Neuronal stem cell (in vitro differentiated cells): ENCODE results near the gene LRRC27.

ENCODE experiments used
- DNase-seq: peaks from one replicate; pipeline ENCODE4 v3.0.0-alpha.2; 2013; ENCODE audit warnings: low spot score
- H2AFZ ChIP-seq: one replicate; pipeline ENCODE4 v1.6.1; 2013; ENCODE audit warnings: mild to moderate bottlenecking, low read length, inconsistent platforms
- H2AK5ac ChIP-seq: 2 replicates; pipeline ENCODE4 v1.6.1; 2013; ENCODE audit warnings: low read depth, mild to moderate bottlenecking, inconsistent platforms, low read length, moderate library complexity, mixed read lengths
- H2BK120ac ChIP-seq: 2 replicates; pipeline ENCODE4 v1.6.1; 2013; ENCODE audit warnings: low read depth, mild to moderate bottlenecking, inconsistent platforms, low read length, moderate library complexity, mixed read lengths
- H2BK12ac ChIP-seq: one replicate; pipeline ENCODE4 v1.6.1; 2013; ENCODE audit warnings: low read length, inconsistent platforms
- H2BK15ac ChIP-seq: 2 replicates; pipeline ENCODE4 v1.6.1; 2013; ENCODE audit warnings: mild to moderate bottlenecking, low read length, inconsistent platforms, mixed read lengths
- H2BK5ac ChIP-seq: one replicate; pipeline ENCODE4 v1.6.1; 2013; ENCODE audit warnings: inconsistent platforms, mild to moderate bottlenecking, low read length, moderate library complexity
- H3K14ac ChIP-seq: one replicate; pipeline ENCODE4 v1.6.1; 2013; ENCODE audit warnings: low read length, inconsistent platforms
- H3K18ac ChIP-seq: 2 replicates; pipeline ENCODE4 v1.6.1; 2013; ENCODE audit warnings: low read length, inconsistent platforms
- H3K23ac ChIP-seq: 2 replicates; pipeline ENCODE4 v1.6.1; 2013; ENCODE audit warnings: low read depth, mild to moderate bottlenecking, mixed read lengths, low read length, inconsistent platforms; ENCODE audit not compliant: poor library complexity
- H3K27ac ChIP-seq: replicated peaks from 3 replicates; pipeline ENCODE4 v1.5.1; 2013; ENCODE audit warnings: low read length, inconsistent platforms
- H3K27me3 ChIP-seq, 3 experiments: 2 replicates each; pipeline ENCODE4 v1.6.1; 2013; ENCODE audit warnings: low read length in 3 of 3, mild to moderate bottlenecking in 2 of 3, inconsistent platforms in 1 of 3, low read depth in 1 of 3, mixed read lengths in 1 of 3, moderate library complexity in 1 of 3; ENCODE audit not compliant: control insufficient read depth in 3 of 3, insufficient read depth in 3 of 3
- H3K36me3 ChIP-seq, 2 donors: replicated peaks in 1 of 2; 2 replicates each; pipeline ENCODE4 v1.6.1; 2013; ENCODE audit warnings: low read length in 2 of 2; ENCODE audit not compliant: control insufficient read depth in 2 of 2, insufficient read depth in 2 of 2
- H3K4ac ChIP-seq: 2 replicates; pipeline ENCODE4 v1.6.1; 2013; ENCODE audit warnings: inconsistent platforms, mild to moderate bottlenecking, low read length, moderate library complexity
- H3K4me1 ChIP-seq, 2 donors: 1 replicate in 1 of 2; 2 replicates in 1 of 2; pipeline ENCODE4 v1.6.1; 2013; ENCODE audit warnings: low read length in 2 of 2, low read depth in 1 of 2; ENCODE audit not compliant: control insufficient read depth in 2 of 2, insufficient read depth in 1 of 2
- H3K4me2 ChIP-seq: one replicate; pipeline ENCODE4 v1.6.1; 2013; ENCODE audit warnings: mild to moderate bottlenecking, low read length, inconsistent platforms; ENCODE audit not compliant: insufficient read depth, poor library complexity, severe bottlenecking
- H3K4me3 ChIP-seq, 2 donors: 2 replicates each; pipeline ENCODE4 v1.5.1; 2013; ENCODE audit warnings: low read length in 2 of 2, mild to moderate bottlenecking in 2 of 2, inconsistent platforms in 1 of 2, moderate library complexity in 1 of 2
- H3K79me1 ChIP-seq: one replicate; pipeline ENCODE4 v1.6.1; 2013; ENCODE audit warnings: low read depth, mild to moderate bottlenecking, inconsistent platforms, low read length, moderate library complexity
- H3K9ac ChIP-seq: one replicate; pipeline ENCODE4 v1.6.1; 2013; ENCODE audit warnings: mild to moderate bottlenecking, low read depth, low read length, inconsistent platforms; ENCODE audit not compliant: poor library complexity
- H3K9me3 ChIP-seq, 2 donors: replicated peaks in 1 of 2; 2 replicates each; pipeline versions ENCODE3 to v1.6.1; 2013; ENCODE audit warnings: low read length in 2 of 2, mild to moderate bottlenecking in 2 of 2, inconsistent platforms in 1 of 2, low read depth in 1 of 2, mixed read lengths in 1 of 2, moderate library complexity in 1 of 2; ENCODE audit not compliant: control insufficient read depth in 2 of 2, insufficient read depth in 1 of 2
- H4K8ac ChIP-seq: one replicate; pipeline ENCODE4 v1.6.1; 2013; ENCODE audit warnings: low read depth, mild to moderate bottlenecking, inconsistent platforms, low read length, moderate library complexity
- H4K91ac ChIP-seq: one replicate; pipeline ENCODE4 v1.6.1; 2013; ENCODE audit warnings: low read length, low read depth, mild to moderate bottlenecking, inconsistent platforms; ENCODE audit not compliant: poor library complexity
- WGBS, 2 donors: extraction: QIAGEN DNeasy Blood & Tissue Kit; methylation state at CpG; one replicate each; pipeline ENCODE4 v1.1.7; 2013; ENCODE audit warnings: missing lambda C conversion rate in 2 of 2, mixed read lengths in 1 of 2; ENCODE audit not compliant: insufficient read length in 2 of 2, insufficient replicate concordance in 1 of 2; ENCODE audit errors: extremely low coverage in 2 of 2; 5-methylcytosine and 5-hydroxymethylcytosine counted together

LRRC27 gene

DNA sequence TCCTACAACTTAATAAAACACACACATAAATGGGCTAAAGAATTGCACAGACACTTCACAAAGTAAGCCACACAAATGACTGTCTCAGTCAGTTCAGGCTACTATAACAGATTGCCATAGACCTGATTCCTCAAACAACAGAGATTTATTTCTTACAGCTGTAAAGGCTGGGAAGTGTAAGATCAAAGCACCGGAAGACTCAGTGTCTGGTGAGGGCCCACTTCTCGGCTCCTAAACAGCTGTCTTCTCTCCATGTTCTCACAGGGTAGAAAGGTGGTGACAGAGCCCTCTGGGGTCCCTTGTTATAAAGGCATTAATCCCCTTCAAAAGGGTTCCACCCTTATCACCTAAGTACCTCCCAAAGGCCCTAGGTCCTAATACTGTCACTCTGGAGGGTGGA, 42.6 kb upstream of the LRRC27 start:
- Histone ChIP-seq H3K4me3 (no peak overlapping the region), H2BK12ac (no peak overlapping the region), H3K27ac (no peak overlapping the region), H3K14ac (no peak overlapping the region), H3K36me3 (no peaks in the 10 kb centered on the region), H4K8ac (no peak overlapping the region), H3K27me3 (no peaks in the 10 kb centered on the region), H2AFZ (no peak overlapping the region), H2BK15ac (no peak overlapping the region), H3K4ac (no peak overlapping the region), H3K9ac (no peak overlapping the region), H2AK5ac (no peak overlapping the region), H3K23ac (no peak overlapping the region), H3K79me1 (no peaks in the 10 kb centered on the region), H3K18ac (no peak overlapping the region), H2BK5ac (no peak overlapping the region), H2BK120ac (no peak overlapping the region), H3K9me3 (no peaks in the 10 kb centered on the region), H3K4me1 (peaks cover 12% of the 10 kb centered on the region in 2 donors), H3K4me2 (no peak overlapping the region), H4K91ac (no peak overlapping the region)
- WGBS, 2 donors: no CpG with 5 or more reads among the region's 2 CpGs
- no peak for DNase-seq

DNA sequence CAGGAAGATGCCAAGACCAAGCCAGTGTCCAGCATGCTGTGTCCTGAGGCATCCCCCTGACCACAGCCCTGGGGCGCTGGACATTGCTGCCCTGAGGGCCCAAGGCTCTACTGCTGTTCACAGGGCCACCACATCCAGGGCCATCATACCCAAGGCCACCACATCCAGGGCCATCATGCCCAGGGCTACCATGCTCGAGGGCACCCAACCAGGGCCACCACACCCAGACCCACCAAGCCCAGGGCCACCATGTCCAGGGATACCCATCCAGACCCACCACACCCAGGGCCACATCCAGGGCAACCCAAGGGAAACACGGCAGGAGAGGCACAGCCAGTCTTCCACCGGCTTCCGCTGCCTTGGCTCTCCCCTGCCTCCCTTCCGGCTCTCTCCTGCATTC, 41.4 kb upstream of the LRRC27 start:
- DNase-seq: no peak
- Histone ChIP-seq H2BK12ac (no peak overlapping the region), H3K9me3 (no peaks in the 10 kb centered on the region), H2AK5ac (no peak overlapping the region), H3K23ac (no peak overlapping the region), H3K4ac (no peak overlapping the region), H2BK15ac (no peak overlapping the region), H4K8ac (no peak overlapping the region), H2BK120ac (no peak overlapping the region), H3K18ac (no peak overlapping the region), H3K27me3 (no peaks in the 10 kb centered on the region), H3K27ac (no peak overlapping the region), H3K14ac (no peak overlapping the region), H3K9ac (no peak overlapping the region), H2AFZ (no peak overlapping the region), H3K4me3 (peak overlapping the region in 1 of 2 donors; percentile 15), H3K79me1 (no peaks in the 10 kb centered on the region), H3K36me3 (no peaks in the 10 kb centered on the region), H2BK5ac (no peak overlapping the region), H3K4me1 (peaks cover 12% of the 10 kb centered on the region in 2 donors), H3K4me2 (no peak overlapping the region), H4K91ac (no peak overlapping the region)
- no CpG with 5 or more reads among the region's 6 CpGs for WGBS, 2 donors

DNA sequence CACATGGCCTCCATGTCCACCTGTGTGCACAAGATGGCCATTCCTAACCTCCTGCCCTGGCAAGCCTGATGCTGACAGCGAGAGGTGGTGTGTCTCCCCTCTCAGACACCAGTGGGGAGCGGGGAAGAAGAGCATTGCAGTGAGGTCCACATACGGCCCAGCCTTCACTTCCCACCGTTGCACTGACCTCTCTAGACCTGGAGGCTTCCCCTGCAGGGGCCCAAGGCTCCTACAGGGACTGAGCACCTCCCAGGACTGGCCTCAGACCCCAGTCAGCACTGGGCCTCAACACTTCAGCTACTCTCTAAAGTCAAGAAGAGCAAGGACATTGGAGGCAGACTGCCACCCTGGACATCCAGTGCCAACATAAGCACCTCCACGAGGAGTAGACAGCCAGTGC, 40.2 kb upstream of the LRRC27 start:
- no peak overlapping the region for H3K4me3 ChIP-seq
- no peak for DNase-seq
- no peak overlapping the region for H2BK12ac ChIP-seq
- H2BK120ac ChIP-seq: no peak overlapping the region
- no peak overlapping the region for H3K23ac ChIP-seq
- no peaks in the 10 kb centered on the region for H3K79me1 ChIP-seq
- H3K27ac ChIP-seq: no peak overlapping the region
- H3K18ac ChIP-seq: no peak overlapping the region
- no peak overlapping the region for H4K91ac ChIP-seq
- H3K14ac ChIP-seq: no peak overlapping the region
- no peaks in the 10 kb centered on the region for H3K36me3 ChIP-seq
- no peak overlapping the region for H2BK15ac ChIP-seq
- no peak overlapping the region for H2AFZ ChIP-seq
- no peak overlapping the region for H2BK5ac ChIP-seq
- H3K4ac ChIP-seq: no peak overlapping the region
- H3K27me3 ChIP-seq: no peaks in the 10 kb centered on the region
- no peaks in the 10 kb centered on the region for H3K9me3 ChIP-seq
- H4K8ac ChIP-seq: no peak overlapping the region
- no peak overlapping the region for H3K4me2 ChIP-seq
- no peak overlapping the region for H2AK5ac ChIP-seq
- WGBS, 2 donors: no CpG with 5 or more reads among the region's 5 CpGs
- H3K4me1 ChIP-seq: peaks cover 12% of the 10 kb centered on the region in 2 donors
- H3K9ac ChIP-seq: no peak overlapping the region

DNA sequence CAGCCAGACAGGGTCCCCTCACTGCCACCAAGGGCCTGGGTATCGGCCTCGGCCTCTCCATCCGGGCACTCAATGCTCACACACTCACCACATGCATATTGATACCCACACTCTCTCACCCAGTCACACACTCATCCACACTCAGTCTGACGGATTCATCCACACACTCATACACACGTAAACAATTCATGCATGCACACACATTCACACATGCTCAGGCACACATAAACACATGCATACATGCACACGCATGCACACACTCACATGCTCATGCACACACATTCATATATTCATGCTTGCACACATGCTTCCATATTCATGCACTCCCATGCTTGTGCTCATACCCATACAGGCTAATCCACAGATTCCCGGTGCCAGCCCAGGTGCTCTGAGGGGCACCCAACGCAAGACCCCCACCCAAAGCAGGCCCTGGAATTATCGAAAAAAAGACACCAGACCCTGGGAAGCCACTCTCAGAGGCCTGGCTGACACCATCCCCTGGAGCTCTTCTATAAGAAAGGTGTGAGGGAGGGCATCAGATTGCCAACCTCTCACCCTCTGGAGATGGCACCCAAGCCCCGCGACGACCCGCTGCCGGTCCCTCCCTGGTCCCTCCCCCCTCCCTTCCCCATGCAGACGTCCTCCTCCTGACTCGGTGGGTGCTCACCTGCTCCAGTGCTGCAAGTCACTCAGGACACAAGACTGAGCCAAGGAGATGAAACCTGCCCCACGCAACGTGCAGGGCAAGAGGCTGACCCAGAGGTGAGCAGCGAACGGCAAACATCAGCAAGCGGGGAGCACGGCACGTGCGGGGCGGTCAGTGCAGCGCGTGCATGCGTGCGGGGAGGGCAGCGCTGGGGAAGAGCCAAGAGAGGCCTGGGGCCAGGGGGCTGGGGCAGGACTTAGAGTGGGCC, 39.4 kb upstream of the LRRC27 start:
- peak overlapping the region; percentile 46 for H3K23ac ChIP-seq
- no peaks in the 10 kb centered on the region for H3K9me3 ChIP-seq
- no peak overlapping the region for H2AK5ac ChIP-seq
- H2BK12ac ChIP-seq: no peak overlapping the region
- H3K27ac ChIP-seq: no peak overlapping the region
- H3K18ac ChIP-seq: peak overlapping the region; percentile 60
- no peak overlapping the region for H3K9ac ChIP-seq
- no peak overlapping the region for H2BK120ac ChIP-seq
- peak overlapping the region; percentile 25 for H3K14ac ChIP-seq
- no peak overlapping the region for H4K8ac ChIP-seq
- no peak overlapping the region for H3K4me3 ChIP-seq
- DNase-seq: no peak
- peaks cover 12% of the 10 kb centered on the region in 2 donors for H3K4me1 ChIP-seq
- no CpG with 5 or more reads among the region's 30 CpGs for WGBS, 2 donors
- H4K91ac ChIP-seq: no peak overlapping the region
- H2BK5ac ChIP-seq: no peak overlapping the region
- no peak overlapping the region for H3K4ac ChIP-seq
- H3K36me3 ChIP-seq: no peaks in the 10 kb centered on the region
- H3K79me1 ChIP-seq: no peaks in the 10 kb centered on the region
- no peak overlapping the region for H2BK15ac ChIP-seq
- no peaks in the 10 kb centered on the region for H3K27me3 ChIP-seq
- no peak overlapping the region for H3K4me2 ChIP-seq
- no peak overlapping the region for H2AFZ ChIP-seq
